Effector CD4-positive, alpha-beta T cell (primary cell): ENCODE data around the gene RNF14.
"Not testable (repeated sequence)": the region's sequence is repeated elsewhere in the genome, so short reads cannot be mapped to it uniquely, and the experiment has no call there.

Source experiments
- DNase-seq: peaks from one replicate; pipeline ENCODE4 v3.0.0-alpha.2; 2020

RNF14 gene

DNA sequence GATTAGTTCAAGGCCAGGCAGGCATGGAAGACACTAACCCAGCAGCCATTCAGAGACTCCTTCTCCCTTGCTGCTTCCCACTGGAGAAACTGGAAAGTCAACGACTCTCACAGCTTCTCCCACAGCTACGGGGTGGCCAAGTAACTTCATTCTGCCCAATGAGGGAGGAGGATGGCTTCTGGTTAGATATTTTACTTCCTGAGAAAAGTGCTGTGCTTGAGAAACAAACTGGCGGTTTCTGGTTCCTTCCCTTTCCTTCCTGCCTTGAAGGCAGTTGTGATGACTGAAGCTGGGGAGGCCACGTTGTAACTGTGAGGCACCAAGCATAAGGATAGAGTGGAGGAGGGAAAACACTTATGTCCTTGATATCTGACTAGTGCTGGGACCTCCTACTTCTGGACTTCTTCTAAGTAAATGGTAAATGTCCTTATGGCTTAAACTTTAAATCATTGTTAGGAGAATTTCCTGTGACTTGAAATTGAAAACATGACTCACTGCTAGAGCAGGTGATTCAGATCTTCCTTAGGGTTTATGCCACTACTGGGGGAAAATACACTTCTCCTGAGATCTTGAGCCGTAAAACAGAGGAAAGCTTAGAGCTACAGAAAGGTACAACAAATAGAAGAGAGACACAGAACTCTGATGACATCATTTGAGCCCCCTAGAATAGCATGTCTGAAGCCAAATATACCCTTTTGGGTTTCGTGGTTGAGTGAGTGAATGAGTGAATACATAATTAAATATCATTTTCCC is 47.1 kb downstream of the RNF14 start:
- DNase-seq: peak; percentile 17

DNA sequence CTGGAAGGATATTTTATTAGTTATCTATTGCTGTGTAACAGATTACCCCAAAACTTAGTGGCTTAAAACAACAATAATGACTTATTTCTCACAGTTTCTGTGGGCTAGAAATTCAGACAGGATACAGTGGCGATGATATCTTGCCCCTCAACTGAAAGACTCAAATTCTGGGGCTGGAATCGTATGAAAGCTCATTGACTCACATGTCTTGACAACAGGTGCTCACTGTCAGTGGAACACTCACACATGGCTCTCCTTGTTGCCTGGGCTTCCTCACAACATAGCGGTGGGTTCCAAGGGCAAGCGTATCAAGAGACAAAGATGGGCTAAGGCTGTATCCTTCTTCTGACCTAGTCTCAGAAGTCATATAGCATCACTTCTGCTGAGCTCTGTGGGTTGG is 47.7 kb downstream of the RNF14 start:
- DNase-seq: peak; percentile 15

DNA sequence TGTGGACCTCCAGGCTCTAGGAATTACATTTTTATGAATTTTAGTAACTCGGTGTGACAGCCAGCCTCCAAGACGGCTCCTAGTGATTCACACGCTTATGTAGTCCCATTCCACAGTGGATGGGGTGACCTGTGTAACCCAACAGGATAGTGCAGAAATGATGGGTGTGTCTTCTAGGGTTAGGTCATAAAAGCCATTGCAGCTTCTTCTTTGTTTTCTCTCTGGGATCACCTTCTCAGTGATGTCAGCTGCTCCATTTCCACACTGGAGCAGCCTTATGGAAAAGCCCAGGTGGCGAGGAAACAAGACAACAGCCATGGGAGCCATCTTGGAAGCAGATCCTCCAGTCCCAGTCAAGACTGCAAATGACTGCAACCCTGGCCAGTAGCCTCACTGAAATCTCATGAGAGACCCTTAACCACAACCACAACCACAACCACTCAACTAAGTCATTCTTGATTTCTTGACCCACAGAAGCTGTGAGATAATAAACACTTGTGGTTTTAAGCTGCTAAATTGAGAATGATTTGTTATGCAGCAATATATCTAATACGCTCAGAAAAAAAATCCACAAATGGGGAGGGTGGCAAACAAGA is 49.0 kb downstream of the RNF14 start:
- DNase-seq: no peak

DNA sequence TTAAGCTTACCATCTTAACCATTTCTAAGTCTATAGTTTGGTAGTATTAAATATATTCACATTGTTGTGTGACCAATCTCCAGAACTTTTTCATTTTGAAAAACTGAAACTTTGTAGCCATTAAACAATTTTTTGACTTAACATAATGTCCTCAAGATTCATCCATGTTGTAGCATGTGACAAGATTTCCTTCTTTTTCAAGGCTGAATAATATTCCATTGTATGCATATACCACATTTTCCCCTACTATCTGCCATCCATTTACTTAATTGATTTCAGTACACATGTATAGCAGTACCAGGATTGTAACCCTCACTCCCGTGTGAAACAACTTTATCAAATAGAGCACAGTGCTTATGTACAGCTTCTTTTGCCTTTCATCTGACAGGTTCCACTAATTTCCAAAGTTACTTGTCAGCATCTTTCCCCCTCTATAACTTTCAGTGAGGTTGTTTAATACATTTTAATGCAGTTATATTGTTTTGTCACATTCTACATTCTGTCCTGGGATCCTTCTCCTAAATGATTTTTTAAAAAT is 51.3 kb downstream of the RNF14 start:
- DNase-seq: no peak

- no peak for DNase-seq
Measured at GRCh38 chr5:142023836-142024235, 54.9 kb downstream of the RNF14 start.

GRCh38 chr5:142024771-142025304 is 55.9 kb downstream of the RNF14 start:
- peak; percentile 76 for DNase-seq

DNA sequence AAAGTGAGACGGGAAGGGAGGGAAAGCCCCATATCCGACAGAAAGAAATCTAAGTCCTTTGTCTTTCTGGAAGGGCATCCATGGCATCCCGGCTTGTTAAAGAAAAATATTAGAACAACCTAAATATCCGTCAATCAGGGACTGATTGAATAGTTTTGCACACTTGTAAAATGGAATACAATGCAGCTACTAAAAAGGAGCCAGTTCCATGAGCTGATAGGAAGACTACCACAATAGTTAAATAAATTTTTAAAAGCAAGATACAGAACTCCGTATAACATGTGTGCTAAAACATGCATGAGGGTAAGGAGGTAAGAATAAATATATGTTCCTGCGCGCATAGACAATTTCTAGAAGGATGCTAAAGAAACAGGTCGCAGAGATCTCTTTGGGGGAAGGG is 56.7 kb downstream of the RNF14 start:
- no peak for DNase-seq

DNA sequence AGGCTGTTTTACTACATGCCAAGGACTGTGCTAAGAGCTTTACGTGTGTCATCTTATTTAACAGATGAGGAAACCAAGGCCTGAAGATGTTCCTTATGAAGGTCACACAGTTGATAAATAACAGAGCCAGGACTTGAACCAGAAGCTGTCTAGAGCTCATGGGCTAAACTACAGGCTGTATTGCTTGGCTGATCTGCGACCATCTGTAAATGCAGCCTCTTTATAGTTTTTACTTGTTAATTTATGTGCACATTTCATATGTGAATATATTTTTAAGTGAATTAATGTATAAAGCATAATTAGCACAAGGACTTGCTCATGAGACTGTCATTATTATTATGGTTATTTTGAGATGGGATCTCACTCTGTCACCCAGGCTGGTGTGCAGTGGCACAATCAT is 63.2 kb downstream of the RNF14 start:
- DNase-seq: no peak

- no peak for DNase-seq
Measured at GRCh38 chr5:142032747-142033631, 64.1 kb downstream of the RNF14 start.

GRCh38 chr5:142033632-142034567 is 65.0 kb downstream of the RNF14 start:
- not testable (repeated sequence) for DNase-seq

GRCh38 chr5:142034994-142035393 is 66.1 kb downstream of the RNF14 start:
- no peak for DNase-seq

- no peak for DNase-seq
Measured at GRCh38 chr5:142036918-142037317, 68.0 kb downstream of the RNF14 start.

GRCh38 chr5:142037599-142037998 is 68.7 kb downstream of the RNF14 start:
- not testable (repeated sequence) for DNase-seq

GRCh38 chr5:142038735-142039134 is 69.8 kb downstream of the RNF14 start:
- DNase-seq: no peak
